GM12878 (cell line): ENCODE measurements around the gene PDE6C. TPM values are rescaled to one million over a fixed set of nuclear protein-coding genes. Genes with fewer than 3 reads are reported as not detected.

ENCODE experiments used
- ATAC-seq: fragments of 200-7000 bp; cut with Tn5 transposase; 3 replicates; pipeline ENCODE4 v1.9.1; 2020; ENCODE audit warnings: mild to moderate bottlenecking, moderate library complexity
- BruUV-seq: library from RNA; stranded (reverse); fragments of 400-500 nt; replicated peaks from 2 replicates; lab custom pipeline; 2021; lab: Mats Ljungman, UMichigan
- CTCF ChIA-PET: fragments of 300-600 bp; sonication (Branson Sonifier 250); formaldehyde crosslinking; extraction: SDS; loops from one replicate; lab custom pipeline; 2021; ENCODE audit warnings: inconsistent platforms; lab: Yijun Ruan, JAX
- POLR2A ChIA-PET: fragments of 350-600 bp; formaldehyde crosslinking; extraction: SDS; loops from one replicate; lab custom pipeline; 2021; ENCODE audit warnings: inconsistent platforms; lab: Charles Lee
- RAD21 ChIA-PET: fragments of 300-600 bp; sonication (Branson Sonifier 250); formaldehyde crosslinking; loops from one replicate; lab custom pipeline; 2023; ENCODE audit warnings: antibody characterized with exemption; ENCODE audit not compliant: unreplicated experiment; lab: Charles Lee
- SMC1A ChIA-PET: fragments of 300-600 bp; sonication (Branson Sonifier 250); formaldehyde crosslinking; loops from one replicate; lab custom pipeline; 2023; ENCODE audit not compliant: unreplicated experiment, uncharacterized antibody; lab: Charles Lee
- DNase-seq: peaks from one replicate; pipeline ENCODE4 v3.0.0-alpha.2; 2011; ENCODE audit warnings: low read depth, low spot score
- FAIRE-seq: peaks from 3 replicates; lab custom pipeline; 2011; peaks lifted over from hg19 to GRCh38; lab: Jason Lieb, UNC
- H2AFZ ChIP-seq: 2 replicates; pipeline ENCODE4 v1.6.0; 2011; ENCODE audit warnings: low read depth, low read length, control low read depth; ENCODE audit not compliant: control insufficient read depth
- H3K27ac ChIP-seq: 2 replicates; pipeline ENCODE4 v1.5.1; 2011; ENCODE audit warnings: control low read depth; ENCODE audit not compliant: control insufficient read depth, insufficient read depth
- H3K27me3 ChIP-seq, 2 experiments: replicated peaks in 1 of 2; 2 replicates each; pipeline versions ENCODE4 v1.6.0 to v1.6.1; 2011; ENCODE audit warnings: low read length in 1 of 2; ENCODE audit not compliant: control insufficient read depth in 2 of 2, insufficient read depth in 2 of 2
- H3K36me3 ChIP-seq, 2 experiments: 2 replicates each; pipeline ENCODE4 v1.5.1; 2011; ENCODE audit warnings: low read length in 1 of 2; ENCODE audit not compliant: control insufficient read depth in 2 of 2, insufficient read depth in 2 of 2
- H3K4me1 ChIP-seq: 2 replicates; pipeline ENCODE4 v1.6.1; 2011; ENCODE audit warnings: mild to moderate bottlenecking, low read length, moderate library complexity, mixed read lengths; ENCODE audit not compliant: control insufficient read depth, insufficient read depth
- H3K4me2 ChIP-seq: 2 replicates; pipeline ENCODE4 v1.6.0; 2011; ENCODE audit warnings: control low read depth; ENCODE audit not compliant: control insufficient read depth, insufficient read depth
- H3K4me3 ChIP-seq: fragments of 200-600 bp; sonication (generic); 2 replicates; pipeline ENCODE4 v1.5.1; 2016
- H3K79me2 ChIP-seq: 2 replicates; pipeline ENCODE4 v1.6.0; 2011; ENCODE audit warnings: low read length; ENCODE audit not compliant: control insufficient read depth, insufficient read depth
- H3K9ac ChIP-seq: 2 replicates; pipeline ENCODE4 v1.8.0; 2011; ENCODE audit warnings: low read length, control low read depth, mixed read lengths; ENCODE audit not compliant: control insufficient read depth, insufficient read depth
- H3K9me3 ChIP-seq: replicated peaks from 3 replicates; pipeline ENCODE4 v1.5.1; 2011; ENCODE audit warnings: mild to moderate bottlenecking, low read length; ENCODE audit not compliant: control insufficient read depth, insufficient read depth
- H4K20me1 ChIP-seq: 2 replicates; pipeline ENCODE4 v1.6.0; 2011; ENCODE audit not compliant: control insufficient read depth, insufficient read depth
- IKZF2 ChIP-seq, 2 experiments: fragments of 450-650 bp; IDR thresholded peaks; 2 replicates each; pipeline ENCODE4 v1.6.1; 2017; ENCODE audit warnings: mild to moderate bottlenecking in 2 of 2, moderate library complexity in 2 of 2
- POU2F2 ChIP-seq: IDR thresholded peaks from 3 replicates; pipeline ENCODE4 v1.6.1; 2011; ENCODE audit warnings: low read depth, mild to moderate bottlenecking, low read length, borderline replicate concordance
- WGBS: methylation state at CpG from one replicate; pipeline ENCODE4 v1.1.6; 2016; ENCODE audit warnings: low lambda C conversion rate; ENCODE audit not compliant: insufficient replicate concordance, insufficient coverage; ENCODE audit errors: missing lambda C conversion rate; 5-methylcytosine and 5-hydroxymethylcytosine counted together
- in situ Hi-C: fragments of 300-500 bp; cut with MboI; formaldehyde crosslinking; loops from 9 replicates; pipeline ENCODE4 v1.14.3; 2018; ENCODE audit warnings: mixed read lengths
- intact Hi-C: fragments of 100-400 bp; cut with micrococcal nuclease; formaldehyde crosslinking; loops from one replicate; pipeline ENCODE4 v1.14.2; 2022; ENCODE audit not compliant: unreplicated experiment
- polyA plus RNA-seq, 11 experiments: library from polyadenylated mRNA; depleted of rRNA in 4 of 11; unstranded in 6 of 11; stranded (reverse) in 5 of 11; fragments of >200 nt; fragmentation: Nextera tagmentation in 4 of 11; fragmentation: Illumina TruSeq in 1 of 11; extraction: Ambion mirVana in 4 of 11; extraction: Trizol in 1 of 11; gene quantifications; 1 replicate in 1 of 11; 2 replicates in 10 of 11; pipeline versions ENCODE4 v1.2.1 to v1.2.3, GENCODE V29; 2011 to 2016; ENCODE audit warnings: inconsistent platforms in 2 of 11, missing spikeins in 2 of 11, low read depth in 1 of 11
- total RNA-seq, 4 experiments: library from RNA; depleted of rRNA in 3 of 4; stranded (reverse); fragments of >200 nt in 3 of 4; fragmentation: Illumina TruSeq in 1 of 4; extraction: Trizol in 1 of 4; gene quantifications; 2 replicates each; pipeline versions ENCODE4 v1.2.1 to v1.2.3, GENCODE V29; 2013 to 2021
- TF ChIP-seq, protein P1 (sequence below): fragments of 450-650 bp; IDR thresholded peaks from 2 replicates; pipeline ENCODE4 v1.6.1; 2017; ENCODE audit warnings: mild to moderate bottlenecking, moderate library complexity
- TF ChIP-seq, protein P2 (sequence below): fragments of 450-650 bp; IDR thresholded peaks from 2 replicates; pipeline ENCODE4 v1.6.1; 2017; ENCODE audit warnings: low read depth, mild to moderate bottlenecking, moderate library complexity

The PDE6C gene
- total and polyA plus RNA-seq, 10 of the 15 experiments (the other 5 are each of a cell fraction or from before 2014, with no cell fraction given), result not detected

DNA sequence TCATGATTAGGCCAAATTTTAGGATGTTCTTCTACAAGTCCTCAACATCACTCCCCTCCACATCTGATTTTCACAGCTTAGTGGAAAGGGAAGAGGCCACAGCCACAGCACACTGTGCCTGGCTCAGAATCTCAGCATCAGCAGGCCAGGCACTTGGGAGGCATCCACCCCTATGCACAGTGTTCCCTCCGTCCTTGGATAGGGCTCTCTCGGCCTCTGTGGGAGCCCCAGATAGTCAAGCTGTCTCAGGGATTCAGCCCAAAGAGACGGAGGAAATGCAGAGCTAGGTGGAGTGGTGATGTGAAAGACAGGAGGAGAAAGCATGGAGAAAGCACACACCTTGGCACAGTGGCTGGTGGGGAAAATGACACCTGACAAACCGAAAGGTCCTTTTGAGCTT lies 12.6 kb upstream of the PDE6C start:
- intact Hi-C loops, result no loop called here
- no peak overlapping the region for H3K4me2 ChIP-seq

More for the DNA sequence above, 12.6 kb upstream of the PDE6C start:
- Histone ChIP-seq H3K4me3 (no peak overlapping the region), H3K27ac (no peak overlapping the region), H3K36me3 (no peaks in the 10 kb centered on the region), H2AFZ (no peak overlapping the region), H3K27me3 (peaks cover 6% of the 10 kb centered on the region in 2 experiments; a peak in 3 of 4 replicates), H3K79me2 (no peaks in the 10 kb centered on the region), H3K9ac (no peak overlapping the region), H3K9me3 (no peaks in the 10 kb centered on the region), H4K20me1 (no peaks in the 10 kb centered on the region), H3K4me1 (no peaks in the 10 kb centered on the region)
- no peak for FAIRE-seq
- TF ChIP-seq, protein P1, sequence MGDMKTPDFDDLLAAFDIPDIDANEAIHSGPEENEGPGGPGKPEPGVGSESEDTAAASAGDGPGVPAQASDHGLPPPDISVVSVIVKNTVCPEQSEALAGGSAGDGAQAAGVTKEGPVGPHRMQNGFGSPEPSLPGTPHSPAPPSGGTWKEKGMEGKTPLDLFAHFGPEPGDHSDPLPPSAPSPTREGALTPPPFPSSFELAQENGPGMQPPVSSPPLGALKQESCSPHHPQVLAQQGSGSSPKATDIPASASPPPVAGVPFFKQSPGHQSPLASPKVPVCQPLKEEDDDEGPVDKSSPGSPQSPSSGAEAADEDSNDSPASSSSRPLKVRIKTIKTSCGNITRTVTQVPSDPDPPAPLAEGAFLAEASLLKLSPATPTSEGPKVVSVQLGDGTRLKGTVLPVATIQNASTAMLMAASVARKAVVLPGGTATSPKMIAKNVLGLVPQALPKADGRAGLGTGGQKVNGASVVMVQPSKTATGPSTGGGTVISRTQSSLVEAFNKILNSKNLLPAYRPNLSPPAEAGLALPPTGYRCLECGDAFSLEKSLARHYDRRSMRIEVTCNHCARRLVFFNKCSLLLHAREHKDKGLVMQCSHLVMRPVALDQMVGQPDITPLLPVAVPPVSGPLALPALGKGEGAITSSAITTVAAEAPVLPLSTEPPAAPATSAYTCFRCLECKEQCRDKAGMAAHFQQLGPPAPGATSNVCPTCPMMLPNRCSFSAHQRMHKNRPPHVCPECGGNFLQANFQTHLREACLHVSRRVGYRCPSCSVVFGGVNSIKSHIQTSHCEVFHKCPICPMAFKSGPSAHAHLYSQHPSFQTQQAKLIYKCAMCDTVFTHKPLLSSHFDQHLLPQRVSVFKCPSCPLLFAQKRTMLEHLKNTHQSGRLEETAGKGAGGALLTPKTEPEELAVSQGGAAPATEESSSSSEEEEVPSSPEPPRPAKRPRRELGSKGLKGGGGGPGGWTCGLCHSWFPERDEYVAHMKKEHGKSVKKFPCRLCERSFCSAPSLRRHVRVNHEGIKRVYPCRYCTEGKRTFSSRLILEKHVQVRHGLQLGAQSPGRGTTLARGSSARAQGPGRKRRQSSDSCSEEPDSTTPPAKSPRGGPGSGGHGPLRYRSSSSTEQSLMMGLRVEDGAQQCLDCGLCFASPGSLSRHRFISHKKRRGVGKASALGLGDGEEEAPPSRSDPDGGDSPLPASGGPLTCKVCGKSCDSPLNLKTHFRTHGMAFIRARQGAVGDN, result no peak
- TF ChIP-seq, protein P2, sequence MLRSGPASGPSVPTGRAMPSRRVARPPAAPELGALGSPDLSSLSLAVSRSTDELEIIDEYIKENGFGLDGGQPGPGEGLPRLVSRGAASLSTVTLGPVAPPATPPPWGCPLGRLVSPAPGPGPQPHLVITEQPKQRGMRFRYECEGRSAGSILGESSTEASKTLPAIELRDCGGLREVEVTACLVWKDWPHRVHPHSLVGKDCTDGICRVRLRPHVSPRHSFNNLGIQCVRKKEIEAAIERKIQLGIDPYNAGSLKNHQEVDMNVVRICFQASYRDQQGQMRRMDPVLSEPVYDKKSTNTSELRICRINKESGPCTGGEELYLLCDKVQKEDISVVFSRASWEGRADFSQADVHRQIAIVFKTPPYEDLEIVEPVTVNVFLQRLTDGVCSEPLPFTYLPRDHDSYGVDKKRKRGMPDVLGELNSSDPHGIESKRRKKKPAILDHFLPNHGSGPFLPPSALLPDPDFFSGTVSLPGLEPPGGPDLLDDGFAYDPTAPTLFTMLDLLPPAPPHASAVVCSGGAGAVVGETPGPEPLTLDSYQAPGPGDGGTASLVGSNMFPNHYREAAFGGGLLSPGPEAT, result no peak
- TF ChIP-seq POU2F2 (no peak), IKZF2 (IDR thresholded peaks at IDR 0.05) (no peak)
- in situ Hi-C loops, result no loop called here
- RAD21 ChIA-PET, result no interaction called here
- CTCF ChIA-PET, result no interaction called here
- no peak for ATAC-seq
- SMC1A ChIA-PET, result interaction anchor here (0.7 kb wide), 1 partner anchor 46 kb away, joined by 3 read pairs; no protein-coding TSS in a partner anchor
- BruUV-seq, result no TSS peak
- DNase-seq, result no peak
- POLR2A ChIA-PET, result no interaction called here
- 13% methylated on average over 4 of the region's 4 CpGs for WGBS
